Duodenal mucosa (tissue), 2 donors: ENCODE measurements around the gene STX18.

ENCODE experiments used
- H3K27ac ChIP-seq: one replicate; pipeline ENCODE4 v1.7.0; 2013; ENCODE audit warnings: low read depth, low read length
- H3K27me3 ChIP-seq, 2 donors: one replicate each; pipeline ENCODE4 v1.7.0; 2013; ENCODE audit warnings: low read length in 2 of 2, control low read depth in 1 of 2; ENCODE audit not compliant: insufficient read depth in 2 of 2, control insufficient read depth in 1 of 2
- H3K36me3 ChIP-seq, 2 donors: one replicate each; pipeline ENCODE4 v1.7.0; 2013; ENCODE audit warnings: low read length in 2 of 2, control low read depth in 1 of 2; ENCODE audit not compliant: insufficient read depth in 2 of 2, control insufficient read depth in 1 of 2
- H3K4me1 ChIP-seq, 2 donors: one replicate each; pipeline ENCODE4 v1.7.0; 2013; ENCODE audit warnings: low read length in 2 of 2, control low read depth in 1 of 2; ENCODE audit not compliant: insufficient read depth in 2 of 2, control insufficient read depth in 1 of 2
- H3K4me3 ChIP-seq, 2 donors: one replicate each; pipeline ENCODE4 v1.7.0; 2013; ENCODE audit warnings: low read length in 2 of 2, low read depth in 1 of 2
- H3K9ac ChIP-seq, 2 donors: one replicate each; pipeline ENCODE4 v1.7.0; 2013; ENCODE audit warnings: low read length in 2 of 2, low read depth in 1 of 2
- H3K9me3 ChIP-seq, 2 donors: one replicate each; pipeline ENCODE4 v1.7.0; 2013; ENCODE audit warnings: low read length in 2 of 2, control low read depth in 1 of 2; ENCODE audit not compliant: control insufficient read depth in 1 of 2

Gene STX18

GRCh38 chr4:4417886-4418285 is 124.0 kb downstream of the STX18 start:
- Histone ChIP-seq H3K4me3 (no peak overlapping the region), H3K9me3 (no peaks in the 10 kb centered on the region), H3K9ac (no peak overlapping the region), H3K36me3 (peaks cover 47 to 58% of the 10 kb centered on the region in 2 donors), H3K4me1 (no peaks in the 10 kb centered on the region), H3K27me3 (no peaks in the 10 kb centered on the region), H3K27ac (no peak overlapping the region)

GRCh38 chr4:4416981-4417380 is 124.9 kb downstream of the STX18 start:
- Histone ChIP-seq H3K27me3 (no peaks in the 10 kb centered on the region), H3K4me1 (no peaks in the 10 kb centered on the region), H3K27ac (no peak overlapping the region), H3K36me3 (peaks cover 43 to 52% of the 10 kb centered on the region in 2 donors), H3K9ac (no peak overlapping the region), H3K9me3 (no peaks in the 10 kb centered on the region), H3K4me3 (no peak overlapping the region)

- no peak overlapping the region for H3K9ac ChIP-seq
- no peaks in the 10 kb centered on the region for H3K27me3 ChIP-seq
- H3K4me3 ChIP-seq = no peak overlapping the region
- H3K4me1 ChIP-seq = no peaks in the 10 kb centered on the region
- no peak overlapping the region for H3K27ac ChIP-seq
- peaks cover 36 to 45% of the 10 kb centered on the region in 2 donors for H3K36me3 ChIP-seq
- no peaks in the 10 kb centered on the region for H3K9me3 ChIP-seq
Observed at GRCh38 chr4:4415806-4416805, 125.7 kb downstream of the STX18 start.

GRCh38 chr4:4415107-4415805 is 126.6 kb downstream of the STX18 start:
- Histone ChIP-seq H3K9ac (no peak overlapping the region), H3K36me3 (peaks cover 30 to 36% of the 10 kb centered on the region in 2 donors), H3K27me3 (no peaks in the 10 kb centered on the region), H3K4me1 (no peaks in the 10 kb centered on the region), H3K27ac (no peak overlapping the region), H3K4me3 (no peak overlapping the region), H3K9me3 (no peaks in the 10 kb centered on the region)

GRCh38 chr4:4413806-4414205 is 128.0 kb downstream of the STX18 start:
- H3K4me1 ChIP-seq = no peaks in the 10 kb centered on the region
- H3K9me3 ChIP-seq = no peaks in the 10 kb centered on the region

GRCh38 chr4:4413373-4413725 is 128.5 kb downstream of the STX18 start:
- Histone ChIP-seq H3K27me3 (no peaks in the 10 kb centered on the region), H3K9me3 (no peaks in the 10 kb centered on the region), H3K9ac (no peak overlapping the region), H3K36me3 (peaks cover 12 to 17% of the 10 kb centered on the region in 2 donors), H3K4me3 (no peak overlapping the region), H3K27ac (no peak overlapping the region), H3K4me1 (no peaks in the 10 kb centered on the region)

More at GRCh38 chr4:4413806-4414205, 128.0 kb downstream of the STX18 start:
- H3K36me3 ChIP-seq = peaks cover 17 to 22% of the 10 kb centered on the region in 2 donors
- no peak overlapping the region for H3K4me3 ChIP-seq
- H3K27ac ChIP-seq = no peak overlapping the region
- no peak overlapping the region for H3K9ac ChIP-seq
- no peaks in the 10 kb centered on the region for H3K27me3 ChIP-seq

GRCh38 chr4:4412641-4413372 is 129.0 kb downstream of the STX18 start:
- H3K4me3 ChIP-seq = no peak overlapping the region
- H3K4me1 ChIP-seq = no peaks in the 10 kb centered on the region
- H3K27me3 ChIP-seq = no peaks in the 10 kb centered on the region
- no peak overlapping the region for H3K9ac ChIP-seq
- H3K36me3 ChIP-seq = peaks cover 8 to 12% of the 10 kb centered on the region in 2 donors
- H3K9me3 ChIP-seq = no peaks in the 10 kb centered on the region
- H3K27ac ChIP-seq = no peak overlapping the region

- H3K36me3 ChIP-seq = peaks cover 4 to 7% of the 10 kb centered on the region in 2 donors
- H3K4me3 ChIP-seq = no peak overlapping the region
Observed at GRCh38 chr4:4411906-4412305, 129.9 kb downstream of the STX18 start.

GRCh38 chr4:4410271-4410670 is 131.6 kb downstream of the STX18 start:
- no peaks in the 10 kb centered on the region for H3K27me3 ChIP-seq
- no peak overlapping the region for H3K27ac ChIP-seq
- H3K9ac ChIP-seq = no peak overlapping the region
- H3K4me3 ChIP-seq = no peak overlapping the region
- H3K9me3 ChIP-seq = no peaks in the 10 kb centered on the region
- H3K36me3 ChIP-seq = no peaks in the 10 kb centered on the region
- H3K4me1 ChIP-seq = no peaks in the 10 kb centered on the region

More at GRCh38 chr4:4411906-4412305, 129.9 kb downstream of the STX18 start:
- no peaks in the 10 kb centered on the region for H3K4me1 ChIP-seq
- no peaks in the 10 kb centered on the region for H3K9me3 ChIP-seq
- H3K27me3 ChIP-seq = no peaks in the 10 kb centered on the region
- H3K27ac ChIP-seq = no peak overlapping the region
- no peak overlapping the region for H3K9ac ChIP-seq
